HEK293 (cell line): Measurements from ENCODE around the gene HIRA.
"Not testable (repeated sequence)": the region's sequence is repeated elsewhere in the genome, so short reads cannot be mapped to it uniquely, and the experiment has no call there.

Experiments
- CTCF ChIA-PET: fragments of 350-600 bp; formaldehyde crosslinking; extraction: SDS; loops from one replicate; lab custom pipeline; 2021; ENCODE audit warnings: antibody characterized with exemption; lab: Yijun Ruan, JAX
- POLR2A ChIA-PET: fragments of 300-600 bp; formaldehyde crosslinking; extraction: SDS; loops from one replicate; lab custom pipeline; 2020; ENCODE audit warnings: antibody characterized with exemption, inconsistent platforms; lab: Yijun Ruan, JAX
- H3K27ac ChIP-seq: fragments of 200-500 bp; sonication (Bioruptor generic); 2 replicates; pipeline ENCODE4 v1.5.1; 2014; ENCODE audit warnings: low read depth, low read length, control low read depth, inconsistent platforms; ENCODE audit errors: extremely low read depth
- H3K36me3 ChIP-seq, 2 experiments: fragments of 200-500 bp in 1 of 2; sonication (Bioruptor generic) in 1 of 2; 1 replicate in 1 of 2; 2 replicates in 1 of 2; pipeline ENCODE4 v1.5.1; 2014 to 2017; ENCODE audit warnings: inconsistent platforms in 2 of 2, low read length in 2 of 2; ENCODE audit not compliant: control insufficient read depth in 2 of 2, insufficient read depth in 1 of 2
- H3K4me1 ChIP-seq: fragments of 200-500 bp; sonication (Bioruptor generic); 2 replicates; pipeline ENCODE4 v1.5.1; 2014; ENCODE audit warnings: mild to moderate bottlenecking, low read length, inconsistent platforms; ENCODE audit not compliant: control insufficient read depth, insufficient read depth
- H3K4me3 ChIP-seq: 2 replicates; pipeline ENCODE4 v1.5.1; 2011; ENCODE audit warnings: low read depth, mild to moderate bottlenecking, control low read depth, low read length, moderate library complexity
- H3K9me3 ChIP-seq: fragments of 200-500 bp; sonication (Bioruptor generic); 2 replicates; pipeline ENCODE4 v1.5.1; 2014; ENCODE audit warnings: low read depth, low read length, inconsistent platforms; ENCODE audit not compliant: control insufficient read depth, insufficient read depth
- PRDM1 ChIP-seq: fragments of 450-650 bp; formaldehyde crosslinking; IDR thresholded peaks from 2 replicates; pipeline ENCODE4; 2016; ENCODE audit warnings: missing biosample characterization, missing genetic modification characterization
- TRIM28 ChIP-seq: IDR thresholded peaks from 2 replicates; pipeline ENCODE4 v1.6.1; 2011; ENCODE audit warnings: low read length, control low read depth, borderline replicate concordance
- TSHZ1 ChIP-seq: fragments of 450-650 bp; formaldehyde crosslinking; IDR thresholded peaks from 2 replicates; pipeline ENCODE4 v1.5.1; 2016; ENCODE audit warnings: missing biosample characterization, missing genetic modification characterization, borderline replicate concordance
- WT1 ChIP-seq: fragments of 450-650 bp; formaldehyde crosslinking; IDR thresholded peaks from 2 replicates; pipeline ENCODE4 v1.5.1; 2016; ENCODE audit warnings: missing biosample characterization, missing genetic modification characterization
- ZFP3 ChIP-seq: fragments of 450-650 bp; formaldehyde crosslinking; IDR thresholded peaks from 2 replicates; pipeline ENCODE4 v1.5.1; 2016; ENCODE audit warnings: low read depth, missing biosample characterization, missing genetic modification characterization
- ZNF18 ChIP-seq: fragments of 450-650 bp; formaldehyde crosslinking; IDR thresholded peaks from 2 replicates; pipeline ENCODE4 v1.5.1; 2016; ENCODE audit warnings: missing biosample characterization, missing genetic modification characterization
- ZNF202 ChIP-seq: fragments of 450-650 bp; formaldehyde crosslinking; IDR thresholded peaks from 2 replicates; pipeline ENCODE4 v1.5.1; 2016; ENCODE audit warnings: missing biosample characterization, missing genetic modification characterization, borderline replicate concordance
- ZNF274 ChIP-seq, 2 experiments: fragments of 200-500 bp in 1 of 2; fragments of 450-650 bp in 1 of 2; sonication (Bioruptor generic) in 1 of 2; formaldehyde crosslinking in 1 of 2; IDR thresholded peaks; 2 replicates each; pipeline versions ENCODE4 v1.5.1 to v1.6.1; 2014 to 2016; ENCODE audit warnings: borderline replicate concordance in 1 of 2, inconsistent platforms in 1 of 2, low read length in 1 of 2, missing biosample characterization in 1 of 2, missing genetic modification characterization in 1 of 2
- ZNF48 ChIP-seq: fragments of 450-650 bp; formaldehyde crosslinking; IDR thresholded peaks from 2 replicates; pipeline ENCODE4 v1.5.1; 2016; ENCODE audit warnings: missing biosample characterization, missing genetic modification characterization
- ZNF645 ChIP-seq: fragments of 450-650 bp; formaldehyde crosslinking; IDR thresholded peaks from 2 replicates; pipeline ENCODE4; 2016; ENCODE audit warnings: missing biosample characterization, missing genetic modification characterization
- ZNF664 ChIP-seq: fragments of 450-650 bp; formaldehyde crosslinking; IDR thresholded peaks from 2 replicates; pipeline ENCODE4 v1.5.1; 2016; ENCODE audit warnings: missing biosample characterization, missing genetic modification characterization

Gene HIRA

GRCh38 chr22:19438298-19438697, 6.8 kb upstream of the HIRA start (continued):
- TF ChIP-seq TSHZ1 (tag by site-specific recombination): no peak
- TF ChIP-seq, all 188 proteins: peak for 0

GRCh38 chr22:19436444-19437161, 5.1 kb upstream of the HIRA start:
- not testable (repeated sequence) for H3K27ac ChIP-seq
- TF ChIP-seq PRDM1 (tag by site-specific recombination) (0 out of 2 replicates have a peak, but pooled peaks have one; percentile 8), ZNF18 (tag by site-specific recombination) (peak; percentile 95)
- TF ChIP-seq, all 188 proteins: peak for 2; not testable (repeated sequence) for 186
- peaks cover 7 to 46% of the 10 kb centered on the region in 2 experiments; a peak in 2 of 3 replicates for H3K36me3 ChIP-seq
- H3K4me1 ChIP-seq, POLR2A ChIA-PET, CTCF ChIA-PET, H3K9me3 ChIP-seq, H3K4me3 ChIP-seq: not testable (repeated sequence)

- no peak overlapping the region for H3K27ac ChIP-seq
- H3K4me3 ChIP-seq: no peak overlapping the region
- TF ChIP-seq ZNF202 (tag by site-specific recombination) (no peak), TRIM28 (no peak), ZNF664 (tag by site-specific recombination) (no peak), ZFP3 (tag by site-specific recombination) (no peak), ZNF48 (tag by site-specific recombination) (no peak), ZNF274 (IDR thresholded peaks at IDR 0.05; ENCODE audit: low read length) (no peak), ZNF274 (tag by site-specific recombination; IDR thresholded peaks at IDR 0.05; ENCODE audit: borderline replicate concordance) (no peak), WT1 (tag by site-specific recombination) (no peak), ZNF645 (tag by site-specific recombination) (no peak)
- CTCF ChIA-PET: interaction anchor here (1.4 to 2.4 kb wide), 3 partner anchors 10 to 256 kb away, joined by 4 to 9 read pairs (median 6); partner anchors contain the start of gene SLC25A1
- POLR2A ChIA-PET: interaction anchor here (1.0 to 1.6 kb wide), 3 partner anchors 9 to 256 kb away, joined by 3 to 5 read pairs (median 3); partner anchors contain the start of genes C22orf39 and SLC25A1
- no peaks in the 10 kb centered on the region for H3K9me3 ChIP-seq
- peaks cover 7 to 35% of the 10 kb centered on the region in 2 experiments; a peak in 2 of 3 replicates for H3K36me3 ChIP-seq
- no peaks in the 10 kb centered on the region for H3K4me1 ChIP-seq
Measured at GRCh38 chr22:19434829-19435580, 3.5 kb upstream of the HIRA start.
